Measurements from ENCODE around the gene ISL2.
A peak's percentile ranks its signal among the peaks of the same experiment; 100 is the strongest.

Gene ISL2

DNA sequence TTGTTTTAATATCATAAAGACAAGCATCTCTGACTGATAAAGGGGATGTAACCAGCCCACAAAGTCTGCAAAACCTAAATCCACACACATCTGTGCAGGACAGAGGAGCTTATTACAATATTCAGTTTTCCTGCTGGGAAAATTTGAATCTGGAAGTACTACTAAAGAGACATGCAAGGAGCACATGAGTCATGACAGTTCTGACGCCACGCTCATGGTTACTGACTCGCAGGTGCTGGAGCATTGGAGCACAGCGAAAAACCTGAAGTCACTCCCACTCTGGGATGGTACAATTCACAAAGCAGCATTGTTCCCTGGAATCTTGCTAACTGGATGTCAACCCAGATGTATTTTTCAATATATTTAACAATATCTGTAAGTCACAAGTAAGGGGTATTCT, 7.6 kb upstream of the ISL2 start:
- no peak overlapping the region for H3K27ac ChIP-seq
- TF ChIP-seq CTCF (IDR thresholded peaks at IDR 0.05), result no peak
- TF ChIP-seq ZFX (IDR thresholded peaks at IDR 0.05; ENCODE audit: borderline replicate concordance), result no peak

DNA sequence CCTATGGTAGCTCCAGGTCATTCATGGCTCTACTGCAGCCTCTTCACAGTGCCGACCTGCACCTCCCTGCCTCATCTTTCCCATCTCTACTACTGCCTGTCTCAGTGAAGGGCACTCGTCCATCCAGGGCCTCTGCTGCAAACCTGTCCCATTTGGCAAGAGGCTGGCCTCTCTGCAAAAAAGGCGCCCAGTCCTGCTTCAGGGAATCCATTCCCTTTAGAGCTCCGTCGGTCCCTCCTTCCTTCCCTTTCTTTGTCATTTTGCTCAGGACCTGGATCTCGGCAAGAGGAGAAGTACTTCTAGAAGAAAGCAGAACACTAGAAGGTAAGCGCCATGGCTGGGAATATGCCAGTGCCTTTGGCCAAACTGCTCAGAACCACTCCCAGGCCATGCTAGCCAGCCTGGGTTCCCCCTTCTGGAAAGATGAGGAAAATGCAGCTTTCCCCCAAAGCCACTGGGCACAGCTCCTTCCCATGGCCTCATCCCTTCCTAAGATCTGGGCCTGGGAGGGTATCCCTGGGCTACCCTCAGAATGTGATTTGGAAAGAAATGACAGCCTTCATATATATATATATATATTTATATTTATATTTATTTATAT, 6.4 kb upstream of the ISL2 start:
- H3K27ac ChIP-seq, result no peak overlapping the region
- no peak for TF ChIP-seq ZFX (IDR thresholded peaks at IDR 0.05; ENCODE audit: borderline replicate concordance)
- TF ChIP-seq CTCF (IDR thresholded peaks at IDR 0.05), result peak; percentile 60

- H3K27ac ChIP-seq, result no peak overlapping the region
- TF ChIP-seq CTCF (IDR thresholded peaks at IDR 0.05) (no peak), ZFX (IDR thresholded peaks at IDR 0.05; ENCODE audit: borderline replicate concordance) (no peak)
These were observed 3.8 kb upstream of the ISL2 start for GRCh38 chr15:76332796-76333195.

- H3K27ac ChIP-seq, result no peak overlapping the region
- TF ChIP-seq CTCF (IDR thresholded peaks at IDR 0.05), result no peak
- TF ChIP-seq ZFX (IDR thresholded peaks at IDR 0.05; ENCODE audit: borderline replicate concordance), result no peak
These were observed 3.3 kb upstream of the ISL2 start for GRCh38 chr15:76333309-76333708.

DNA sequence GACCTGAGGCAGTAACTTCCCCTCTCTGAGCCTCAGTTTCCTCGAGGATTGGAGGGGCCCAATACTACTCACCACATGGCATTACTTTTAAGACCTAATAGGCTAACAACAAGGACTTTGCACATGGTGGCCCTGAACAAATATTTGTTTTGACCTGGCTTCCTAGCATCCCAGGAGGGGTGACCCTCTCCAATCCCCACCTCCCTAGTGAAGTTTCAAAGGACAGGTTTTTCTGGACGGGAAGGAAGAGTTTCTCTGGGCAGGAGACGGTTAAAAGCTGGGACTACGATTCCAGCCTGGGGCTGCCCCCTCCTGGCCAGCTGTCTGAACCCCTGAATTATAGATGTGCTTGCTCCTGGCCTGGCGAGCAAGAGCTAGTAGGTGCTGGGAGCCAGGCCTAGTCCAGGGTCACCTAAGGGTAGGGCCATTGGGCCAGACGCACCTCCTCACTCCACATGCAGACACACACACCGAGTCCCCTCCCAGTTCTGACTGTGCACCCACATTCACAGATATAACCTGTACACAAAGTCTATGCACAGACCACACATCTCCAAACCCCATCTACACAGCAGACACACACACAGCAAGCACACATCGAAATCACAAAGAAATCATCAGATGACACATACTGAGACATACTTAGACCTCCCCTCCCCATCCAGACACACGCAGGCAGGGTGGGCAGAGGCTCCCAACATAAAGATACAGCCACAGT, 2.7 kb upstream of the ISL2 start:
- no peak overlapping the region for H3K27ac ChIP-seq
- TF ChIP-seq CTCF (IDR thresholded peaks at IDR 0.05) (0 out of 2 replicates have a peak, but pooled peaks have one; percentile 10), ZFX (IDR thresholded peaks at IDR 0.05; ENCODE audit: borderline replicate concordance) (no peak)

DNA sequence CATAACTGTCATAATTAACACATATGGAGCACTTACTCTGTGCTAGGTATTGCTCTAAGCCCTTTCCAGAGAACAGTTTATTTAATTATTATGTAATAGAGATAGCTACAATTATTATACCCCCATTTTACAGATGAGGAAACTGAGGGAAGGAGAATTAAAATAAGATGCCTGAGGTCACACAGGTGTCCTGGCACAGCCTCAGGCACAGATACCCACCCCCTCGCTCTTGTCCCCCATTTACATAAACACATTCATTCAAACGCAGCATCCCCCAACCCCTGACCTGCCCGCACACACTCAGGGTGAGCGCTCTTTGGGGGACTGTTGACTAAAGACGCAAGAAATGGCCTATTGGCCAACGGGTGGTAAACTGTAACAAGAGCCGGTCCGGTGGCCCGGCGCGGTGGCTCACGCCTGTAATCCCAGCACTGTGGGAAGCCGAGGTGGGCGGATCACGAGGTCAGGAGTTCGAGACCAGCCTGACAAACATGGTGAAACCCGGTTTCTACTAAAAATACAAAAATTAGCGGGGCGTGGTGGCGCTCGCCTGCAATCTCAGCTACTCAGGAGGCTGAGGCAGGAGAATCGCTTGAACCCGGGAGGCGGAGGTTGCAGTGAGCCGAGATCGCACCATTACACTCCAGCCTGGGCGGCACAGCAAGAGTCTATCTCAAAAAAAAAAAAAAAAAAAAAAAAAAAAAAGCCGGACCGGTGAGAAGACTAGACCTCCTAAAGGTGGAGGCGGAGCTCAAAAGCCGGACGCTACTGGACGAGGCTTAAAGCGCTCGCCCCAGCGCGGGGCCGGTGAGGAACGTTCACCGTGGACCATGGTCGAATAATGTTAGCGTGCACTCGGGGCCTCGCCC, 1.9 kb upstream of the ISL2 start:
- TF ChIP-seq ZFX (IDR thresholded peaks at IDR 0.05; ENCODE audit: borderline replicate concordance) (no peak), CTCF (IDR thresholded peaks at IDR 0.05) (no peak)
- no peak overlapping the region for H3K27ac ChIP-seq
